ENCODE data around the gene LBHD2.

GRCh38 chr14:103065861-103066260 is 18.1 kb upstream of the LBHD2 start:
- TF ChIP-seq CTCF (conservative IDR thresholded peaks at IDR 0.05; ENCODE audit: low read length) (no peak), EZH2phosphoT487 (IDR thresholded peaks at IDR 0.05; ENCODE audit: borderline replicate concordance, low read depth, low read length) (no peak)

Measured in OCI-LY7 (cell line).